ENCODE measurements around the gene C1orf21. TPM values are rescaled to one million over a fixed set of nuclear protein-coding genes. Genes with fewer than 3 reads are reported as not detected.

C1orf21 gene
- total and polyA plus RNA-seq, 2 donors (not counting 1 experiment from before 2014, with no cell fraction given), result under 0.01 to 0.32 TPM

- ATAC-seq (ENCODE audit: low read depth), result no peak
- Histone ChIP-seq H3K79me2 (ENCODE audit: control insufficient read depth, insufficient read depth, low read length) (no peaks in the 10 kb centered on the region), H3K27me3 (replicated peaks in 1 of 4; ENCODE audit: control extremely low read depth in 1 of 4, control insufficient read depth in 3 of 4, insufficient read depth in 4 of 4, low read length in 3 of 4) (no peaks in the 10 kb centered on the region), H3K9me3 (ENCODE audit: control extremely low read depth in 1 of 3, control insufficient read depth in 2 of 3, insufficient read depth in 1 of 3, low read length in 2 of 3) (no peaks in the 10 kb centered on the region), H3K4me1 (ENCODE audit: control insufficient read depth in 2 of 2, insufficient read depth in 2 of 2, low read length in 2 of 2) (no peaks in the 10 kb centered on the region), H2AFZ (ENCODE audit: insufficient read depth, low read depth, low read length, poor library complexity, severe bottlenecking) (no peak overlapping the region), H3K27ac (ENCODE audit: low read length in 2 of 2) (no peak overlapping the region), H3K4me2 (replicated peaks; ENCODE audit: low read depth, low read length, poor library complexity, severe bottlenecking) (no peak overlapping the region), H3K4me3 (ENCODE audit: control extremely low read depth in 1 of 5, extremely low read depth in 1 of 5, insufficient read depth in 1 of 5, low read depth in 2 of 5, low read length in 4 of 5) (no peak overlapping the region), H3K9ac (ENCODE audit: low read length) (no peak overlapping the region), H4K20me1 (ENCODE audit: control insufficient read depth, insufficient read depth, low read length, poor library complexity, severe bottlenecking) (no peaks in the 10 kb centered on the region), H3K36me3 (replicated peaks in 1 of 2; ENCODE audit: control extremely low read depth in 1 of 2, control insufficient read depth in 1 of 2, extremely low read depth in 1 of 2, insufficient read depth in 2 of 2, low read length in 1 of 2) (no peaks in the 10 kb centered on the region)
- no CpG with 5 or more reads among the region's 2 CpGs for WGBS (ENCODE audit: insufficient coverage)
- no peak for TF ChIP-seq EZH2 (IDR thresholded peaks at IDR 0.05; ENCODE audit: borderline replicate concordance, insufficient read depth, low read depth, low read length, poor library complexity, severe bottlenecking)
- TF ChIP-seq CTCF (IDR thresholded peaks at IDR 0.05), result no peak
- ChIA-PET CTCF (no interaction called here), POLR2A (interaction anchor here (0.6 kb wide), 1 partner anchor 10 kb away, joined by 3 read pairs; no protein-coding TSS in a partner anchor)
- Mint-ChIP-seq H3K4me3 (no peak overlapping the region), H3K27me3 (peaks cover 12% of the 10 kb centered on the region), H3K9me3 (ENCODE audit: insufficient read depth) (no peaks in the 10 kb centered on the region), H3K4me1 (no peaks in the 10 kb centered on the region), H3K27ac (no peak overlapping the region)
- no peak for DNase-seq
- intact Hi-C loops (cut with micrococcal nuclease), result no loop called here
Observed at GRCh38 chr1:184368354-184368753, 18.5 kb upstream of the C1orf21 start.

- intact Hi-C loops (cut with micrococcal nuclease), result no loop called here
- H3K36me3 ChIP-seq (replicated peaks in 1 of 2; ENCODE audit: control extremely low read depth in 1 of 2, control insufficient read depth in 1 of 2, extremely low read depth in 1 of 2, insufficient read depth in 2 of 2, low read length in 1 of 2), result no peaks in the 10 kb centered on the region
- Mint-ChIP-seq H3K9me3 (ENCODE audit: insufficient read depth) (no peaks in the 10 kb centered on the region), H3K27ac (no peak overlapping the region), H3K27me3 (peaks cover 8% of the 10 kb centered on the region), H3K4me1 (no peaks in the 10 kb centered on the region), H3K4me3 (no peak overlapping the region)
- ChIA-PET CTCF (no interaction called here), POLR2A (no interaction called here)
- H3K4me2 ChIP-seq (replicated peaks; ENCODE audit: low read depth, low read length, poor library complexity, severe bottlenecking), result no peak overlapping the region
- WGBS (ENCODE audit: insufficient coverage), result 100% methylated on average over 2 of the region's 4 CpGs
- ATAC-seq (ENCODE audit: low read depth) (no peak), DNase-seq (no peak)
- TF ChIP-seq EZH2 (IDR thresholded peaks at IDR 0.05; ENCODE audit: borderline replicate concordance, insufficient read depth, low read depth, low read length, poor library complexity, severe bottlenecking) (no peak), CTCF (IDR thresholded peaks at IDR 0.05) (no peak)
- no peak overlapping the region for H3K27ac ChIP-seq (ENCODE audit: low read length in 2 of 2)
- H3K4me1 ChIP-seq (ENCODE audit: control insufficient read depth in 2 of 2, insufficient read depth in 2 of 2, low read length in 2 of 2), result no peaks in the 10 kb centered on the region
- H3K27me3 ChIP-seq (replicated peaks in 1 of 4; ENCODE audit: control extremely low read depth in 1 of 4, control insufficient read depth in 3 of 4, insufficient read depth in 4 of 4, low read length in 3 of 4), result no peaks in the 10 kb centered on the region
- no peak overlapping the region for H3K9ac ChIP-seq (ENCODE audit: low read length)
- no peaks in the 10 kb centered on the region for H4K20me1 ChIP-seq (ENCODE audit: control insufficient read depth, insufficient read depth, low read length, poor library complexity, severe bottlenecking)
- no peak overlapping the region for H2AFZ ChIP-seq (ENCODE audit: insufficient read depth, low read depth, low read length, poor library complexity, severe bottlenecking)
- H3K79me2 ChIP-seq (ENCODE audit: control insufficient read depth, insufficient read depth, low read length), result no peaks in the 10 kb centered on the region
- no peak overlapping the region for H3K4me3 ChIP-seq (ENCODE audit: control extremely low read depth in 1 of 5, extremely low read depth in 1 of 5, insufficient read depth in 1 of 5, low read depth in 2 of 5, low read length in 4 of 5)
- no peaks in the 10 kb centered on the region for H3K9me3 ChIP-seq (ENCODE audit: control extremely low read depth in 1 of 3, control insufficient read depth in 2 of 3, insufficient read depth in 1 of 3, low read length in 2 of 3)
Observed at GRCh38 chr1:184370850-184371249, 16.0 kb upstream of the C1orf21 start.
